Activated CD4-positive, alpha-beta T cell treated with anti-CD3 and anti-CD28 coated beads, Interleukin-2, Interleukin-4, amounts not matched to agents 100 ng/mL and 50 ng/mL, durations not matched to agents 16 hours and 8 hours (primary cell): ENCODE results near the gene SERPINA6.
"Not testable (repeated sequence)": the region's sequence is repeated elsewhere in the genome, so short reads cannot be mapped to it uniquely, and the experiment has no call there.

Source experiments
- DNase-seq: peaks from one replicate; pipeline ENCODE4 v3.0.0-alpha.2; 2020; ENCODE audit warnings: low spot score

Gene SERPINA6

GRCh38 chr14:94322648-94323570 is at the start of gene SERPINA6:
Gene SERPINA6, minus strand, starts transcription at chr14:94323336. Its CDS starts 8,688 bp downstream, at chr14:94314648.
- DNase-seq, result no peak

GRCh38 chr14:94372021-94372605 is 49.0 kb upstream of the SERPINA6 start:
- DNase-seq, result no peak

- DNase-seq, result no peak
Observed at GRCh38 chr14:94370524-94370910, 47.4 kb upstream of the SERPINA6 start.

- not testable (repeated sequence) for DNase-seq
Observed at GRCh38 chr14:94369766-94370523, 46.8 kb upstream of the SERPINA6 start.

DNA sequence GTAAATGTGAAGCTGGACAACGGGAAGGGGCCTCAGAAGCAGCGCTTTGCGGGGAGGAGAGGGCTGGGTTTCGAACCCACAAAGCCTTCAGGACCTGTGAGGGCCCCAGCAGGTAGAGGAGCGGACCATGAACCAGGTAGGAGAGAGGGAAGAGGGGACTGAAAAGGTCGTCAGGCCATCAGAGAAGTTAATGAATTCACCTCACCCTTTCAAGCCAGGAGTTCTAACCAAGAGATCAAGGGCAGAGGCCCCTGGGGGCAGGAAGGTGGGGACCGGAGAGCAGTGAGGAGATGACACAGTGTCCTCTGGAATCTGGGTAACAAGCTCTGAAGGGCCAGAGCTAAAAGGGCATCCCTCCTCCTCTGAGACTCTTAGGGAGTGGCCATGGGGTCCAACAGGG is 45.8 kb upstream of the SERPINA6 start:
- DNase-seq, result no peak

- no peak for DNase-seq
Observed at GRCh38 chr14:94368243-94368590, 45.1 kb upstream of the SERPINA6 start.

- no peak for DNase-seq
Observed at GRCh38 chr14:94367347-94368242, 44.5 kb upstream of the SERPINA6 start.

- DNase-seq, result no peak
Observed at GRCh38 chr14:94366146-94366915, 43.2 kb upstream of the SERPINA6 start, which contains the start of gene SERPINA2. Gene SERPINA2, minus strand, starts transcription at chr14:94366698.

GRCh38 chr14:94365624-94366023 is 42.5 kb upstream of the SERPINA6 start:
- no peak for DNase-seq

DNA sequence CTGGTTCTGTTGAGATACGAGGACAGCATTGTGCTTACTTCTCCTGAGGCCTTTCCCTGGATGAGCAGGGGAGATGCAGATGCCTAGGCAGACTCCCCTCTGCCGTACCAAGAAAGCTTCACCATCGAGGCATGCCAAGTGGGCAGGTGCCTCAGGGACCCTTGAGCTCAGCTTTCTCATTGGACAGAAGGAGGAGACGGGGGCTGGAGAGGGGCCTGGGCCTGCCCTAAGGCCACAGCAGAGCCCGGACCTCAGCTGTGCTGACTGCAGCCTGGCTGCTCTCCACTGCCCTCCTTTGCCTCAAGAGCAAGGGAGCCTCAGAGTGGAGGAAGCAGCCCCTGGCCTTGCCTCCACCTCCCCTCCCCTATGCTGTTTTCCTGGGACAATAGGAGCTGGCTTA is 41.8 kb upstream of the SERPINA6 start:
- no peak for DNase-seq

DNA sequence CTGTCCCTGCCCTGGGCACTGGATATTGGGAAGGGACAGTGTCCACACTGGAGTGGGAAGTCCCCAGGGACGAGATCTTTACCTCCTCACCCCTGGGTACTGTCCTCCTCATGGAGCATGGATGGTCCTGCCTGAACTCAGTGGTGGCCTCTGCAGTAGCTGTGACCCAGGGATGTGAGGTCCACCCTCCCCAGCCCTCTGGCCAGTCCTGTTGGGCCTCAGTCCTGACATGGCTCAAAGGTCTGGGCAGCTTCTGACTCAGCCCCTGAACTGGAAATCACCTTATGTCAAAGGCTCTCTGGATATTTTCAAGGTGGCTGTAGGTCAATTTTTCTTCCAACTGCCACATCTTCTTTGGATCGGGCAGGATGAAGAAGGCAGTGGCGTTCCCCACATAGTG is 40.9 kb upstream of the SERPINA6 start:
- no peak for DNase-seq

DNA sequence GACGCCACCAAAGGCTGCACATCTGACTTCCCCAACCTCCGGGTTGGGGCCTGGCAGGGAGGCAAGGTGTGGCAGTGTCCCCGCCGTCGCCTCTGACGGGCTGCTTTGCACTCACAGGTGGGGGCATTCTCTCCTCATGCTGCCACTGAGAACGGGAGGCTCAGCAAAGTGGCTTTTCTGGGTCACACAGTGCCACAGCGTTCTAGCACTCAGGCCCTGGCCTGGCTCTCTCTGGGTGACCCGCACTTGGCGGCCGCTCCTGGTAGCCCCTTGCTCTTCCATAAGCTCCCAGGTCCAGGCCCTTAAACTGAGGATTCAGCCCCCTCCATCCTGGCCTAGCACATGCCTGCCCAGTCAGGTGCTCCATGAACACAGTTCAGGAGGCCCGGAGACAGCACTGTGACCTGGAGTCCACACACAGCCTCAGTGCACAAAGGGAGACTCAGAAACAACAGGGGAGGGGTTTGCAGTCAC is 40.1 kb upstream of the SERPINA6 start:
- DNase-seq, result no peak

GRCh38 chr14:94362614-94363133 is 39.5 kb upstream of the SERPINA6 start:
- DNase-seq, result no peak

DNA sequence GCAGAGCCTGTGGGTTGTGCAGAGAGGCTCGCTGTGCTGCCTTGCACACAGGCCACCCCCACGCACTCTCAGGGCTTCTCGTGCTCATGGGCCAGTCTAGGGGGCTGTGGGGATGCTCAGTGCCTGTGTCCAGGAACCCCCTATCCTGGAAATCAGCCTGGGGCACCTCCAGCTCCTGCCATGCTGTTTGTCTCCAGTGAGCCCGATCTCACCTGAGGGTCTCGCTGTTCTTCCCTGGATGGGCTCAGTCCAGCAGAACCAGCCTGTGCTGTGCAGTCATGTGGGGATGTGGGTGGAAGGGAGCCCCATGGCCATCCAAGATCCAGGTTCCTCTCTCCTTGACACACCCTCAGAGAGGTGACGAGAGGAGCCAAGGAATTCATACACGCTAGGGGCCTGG is 38.5 kb upstream of the SERPINA6 start:
- DNase-seq, result no peak

DNA sequence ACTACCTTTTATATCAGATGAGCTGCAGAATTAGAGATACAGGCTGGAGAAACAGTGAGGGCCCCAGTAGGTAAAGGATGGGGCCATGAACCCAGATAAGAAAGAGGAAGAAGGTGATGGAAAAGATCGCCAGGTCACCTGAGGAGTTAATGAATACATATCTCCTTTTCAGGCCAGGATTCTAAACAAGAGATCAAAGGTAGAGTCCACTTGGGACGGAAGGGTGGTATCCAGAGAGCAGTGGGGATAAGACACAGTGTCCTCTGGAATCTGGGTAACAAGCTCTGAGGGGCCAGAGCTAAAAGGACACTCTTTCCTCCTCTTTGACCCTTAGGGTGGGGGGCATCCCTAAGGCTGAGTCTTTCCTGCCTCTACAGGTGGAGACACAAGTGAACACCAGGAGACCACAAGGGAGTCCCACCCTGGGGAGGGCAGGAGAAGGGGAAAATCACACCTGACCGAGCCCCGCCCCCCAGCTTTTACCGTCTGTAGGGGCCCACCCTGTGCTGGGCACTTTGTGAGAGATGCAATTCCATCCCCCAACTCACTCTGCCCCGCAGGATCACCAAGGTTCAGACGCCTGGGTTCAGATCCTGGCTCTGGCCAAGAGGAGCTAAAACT is 37.9 kb upstream of the SERPINA6 start:
- no peak for DNase-seq

GRCh38 chr14:94357166-94357565 is 34.0 kb upstream of the SERPINA6 start:
- DNase-seq, result no peak

DNA sequence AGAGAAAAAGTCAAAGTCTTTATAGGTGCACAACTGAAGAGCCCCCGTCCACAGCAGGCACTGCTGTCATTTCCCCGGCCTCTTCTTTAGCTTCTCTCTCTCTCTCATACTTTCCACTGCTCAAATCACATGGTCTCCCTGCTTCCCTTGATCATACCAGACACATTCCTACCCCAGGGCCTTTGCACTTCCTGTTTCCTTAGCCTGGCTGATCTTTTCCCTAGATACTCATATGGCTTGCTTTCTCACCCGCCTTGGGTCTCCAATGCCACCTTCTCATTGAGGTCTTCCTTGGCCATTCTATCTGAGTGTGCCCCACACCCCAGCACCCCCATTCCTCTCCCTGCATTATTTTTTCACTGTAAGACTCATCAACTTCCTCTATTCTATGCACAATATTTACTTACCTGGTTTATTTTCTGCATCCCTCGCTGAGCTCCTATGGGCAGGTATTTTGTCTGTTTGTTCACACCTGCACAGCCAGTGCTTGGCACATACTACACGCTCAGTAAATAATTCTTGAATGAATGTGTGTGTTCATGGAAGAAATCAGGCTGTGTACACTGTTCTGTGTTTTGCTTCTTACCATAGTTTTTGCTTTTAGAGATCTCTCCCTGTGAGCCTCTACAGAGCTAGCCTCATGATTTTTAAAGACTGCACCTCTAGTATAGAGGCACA is 33.4 kb upstream of the SERPINA6 start:
- DNase-seq, result no peak

- no peak for DNase-seq
Observed at GRCh38 chr14:94355191-94355794, 32.2 kb upstream of the SERPINA6 start.

DNA sequence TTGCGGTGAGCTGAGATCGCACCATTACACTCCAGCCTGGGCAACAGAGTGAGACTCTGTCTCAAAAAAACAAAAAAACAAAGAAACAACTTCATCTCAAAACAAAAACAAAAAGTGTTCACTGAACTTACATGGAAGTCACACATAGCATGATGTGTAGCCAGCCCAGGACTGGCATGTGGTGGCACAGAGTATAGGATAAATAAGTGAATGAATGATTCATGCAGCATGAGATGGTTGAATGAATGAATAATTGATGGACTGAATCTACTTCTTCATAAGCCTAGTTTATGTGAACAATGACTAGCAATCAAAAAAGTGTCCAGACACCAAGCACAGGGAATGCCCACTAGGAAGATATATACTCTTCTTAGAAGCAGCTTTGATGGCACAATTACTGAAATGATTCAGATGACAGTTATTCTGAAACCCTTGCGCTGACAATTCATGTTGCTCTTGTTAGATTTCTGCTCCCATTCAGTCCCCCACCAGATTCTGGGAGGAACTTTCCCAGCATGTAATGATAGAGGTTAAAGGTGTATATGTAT is 31.6 kb upstream of the SERPINA6 start:
- DNase-seq, result no peak
